ENCODE results near the gene SNAP29. TPM values are rescaled to one million over a fixed set of nuclear protein-coding genes. Genes with fewer than 3 reads are reported as not detected.

The SNAP29 gene
- total RNA-seq, 1 donor from 2014 or later: 18.3 TPM

- Histone ChIP-seq H3K4me3 (ENCODE audit: low read depth, low read length) (no peak overlapping the region), H3K27me3 (ENCODE audit: control insufficient read depth, insufficient read depth, low read length) (no peaks in the 10 kb centered on the region), H3K36me3 (ENCODE audit: control insufficient read depth, insufficient read depth, low read length) (no peaks in the 10 kb centered on the region)
- DNase-seq (ENCODE audit: low read depth): no peak
- TF ChIP-seq, protein P1, sequence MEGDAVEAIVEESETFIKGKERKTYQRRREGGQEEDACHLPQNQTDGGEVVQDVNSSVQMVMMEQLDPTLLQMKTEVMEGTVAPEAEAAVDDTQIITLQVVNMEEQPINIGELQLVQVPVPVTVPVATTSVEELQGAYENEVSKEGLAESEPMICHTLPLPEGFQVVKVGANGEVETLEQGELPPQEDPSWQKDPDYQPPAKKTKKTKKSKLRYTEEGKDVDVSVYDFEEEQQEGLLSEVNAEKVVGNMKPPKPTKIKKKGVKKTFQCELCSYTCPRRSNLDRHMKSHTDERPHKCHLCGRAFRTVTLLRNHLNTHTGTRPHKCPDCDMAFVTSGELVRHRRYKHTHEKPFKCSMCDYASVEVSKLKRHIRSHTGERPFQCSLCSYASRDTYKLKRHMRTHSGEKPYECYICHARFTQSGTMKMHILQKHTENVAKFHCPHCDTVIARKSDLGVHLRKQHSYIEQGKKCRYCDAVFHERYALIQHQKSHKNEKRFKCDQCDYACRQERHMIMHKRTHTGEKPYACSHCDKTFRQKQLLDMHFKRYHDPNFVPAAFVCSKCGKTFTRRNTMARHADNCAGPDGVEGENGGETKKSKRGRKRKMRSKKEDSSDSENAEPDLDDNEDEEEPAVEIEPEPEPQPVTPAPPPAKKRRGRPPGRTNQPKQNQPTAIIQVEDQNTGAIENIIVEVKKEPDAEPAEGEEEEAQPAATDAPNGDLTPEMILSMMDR (IDR thresholded peaks at IDR 0.05; ENCODE audit: insufficient read depth, low read length, poor library complexity, severe bottlenecking): no peak
Observed at GRCh38 chr22:20885017-20885556, 26.3 kb downstream of the SNAP29 start.

- TF ChIP-seq, protein P1 (IDR thresholded peaks at IDR 0.05; ENCODE audit: insufficient read depth, low read length, poor library complexity, severe bottlenecking): peak; percentile 98
- DNase-seq (ENCODE audit: low read depth): no peak
- H3K4me3 ChIP-seq (ENCODE audit: low read depth, low read length): no peak overlapping the region
- no peaks in the 10 kb centered on the region for H3K36me3 ChIP-seq (ENCODE audit: control insufficient read depth, insufficient read depth, low read length)
- H3K27me3 ChIP-seq (ENCODE audit: control insufficient read depth, insufficient read depth, low read length): no peaks in the 10 kb centered on the region
Observed at GRCh38 chr22:20885557-20886323, 26.9 kb downstream of the SNAP29 start.

DNA sequence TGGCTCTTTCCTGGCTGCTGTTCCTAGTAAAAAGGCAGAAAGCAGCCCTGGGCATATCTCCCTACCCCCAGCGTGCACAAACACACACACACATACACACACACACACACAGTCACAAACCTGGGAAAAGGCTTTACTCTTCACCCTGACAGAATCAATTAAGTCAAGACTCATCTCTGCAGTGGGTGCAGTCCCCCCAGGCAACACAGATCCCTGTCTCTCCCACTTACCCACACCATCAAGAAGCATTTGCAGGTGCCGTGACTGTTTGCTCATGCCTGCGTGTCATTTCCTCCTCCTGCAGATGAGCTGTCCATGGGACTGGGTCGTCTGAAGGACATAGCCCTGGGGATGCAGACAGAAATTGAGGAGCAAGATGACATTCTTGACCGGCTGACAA is 28.6 kb downstream of the SNAP29 start:
- Histone ChIP-seq H3K4me3 (ENCODE audit: low read depth, low read length) (no peak overlapping the region), H3K27me3 (ENCODE audit: control insufficient read depth, insufficient read depth, low read length) (no peaks in the 10 kb centered on the region), H3K36me3 (ENCODE audit: control insufficient read depth, insufficient read depth, low read length) (no peaks in the 10 kb centered on the region)
- DNase-seq (ENCODE audit: low read depth): no peak
- TF ChIP-seq, protein P1 (IDR thresholded peaks at IDR 0.05; ENCODE audit: insufficient read depth, low read length, poor library complexity, severe bottlenecking): no peak

GRCh38 chr22:20889025-20889704 is 30.4 kb downstream of the SNAP29 start:
- no peak for DNase-seq (ENCODE audit: low read depth)
- Histone ChIP-seq H3K27me3 (ENCODE audit: control insufficient read depth, insufficient read depth, low read length) (no peaks in the 10 kb centered on the region), H3K4me3 (ENCODE audit: low read depth, low read length) (no peak overlapping the region), H3K36me3 (ENCODE audit: control insufficient read depth, insufficient read depth, low read length) (no peaks in the 10 kb centered on the region)
- TF ChIP-seq, protein P1 (IDR thresholded peaks at IDR 0.05; ENCODE audit: insufficient read depth, low read length, poor library complexity, severe bottlenecking): no peak

- TF ChIP-seq, protein P1 (IDR thresholded peaks at IDR 0.05; ENCODE audit: insufficient read depth, low read length, poor library complexity, severe bottlenecking): no peak
- DNase-seq (ENCODE audit: low read depth): no peak
- H3K4me3 ChIP-seq (ENCODE audit: low read depth, low read length): no peak overlapping the region
- no peaks in the 10 kb centered on the region for H3K36me3 ChIP-seq (ENCODE audit: control insufficient read depth, insufficient read depth, low read length)
- no peaks in the 10 kb centered on the region for H3K27me3 ChIP-seq (ENCODE audit: control insufficient read depth, insufficient read depth, low read length)
Observed at GRCh38 chr22:20889904-20890540, 31.2 kb downstream of the SNAP29 start.
